ENCODE measurements around the gene ZNF219.

Gene ZNF219

GRCh38 chr14:21098076-21098891 lies at the start of gene ZNF219:
TSS of gene ZNF219 (minus strand) at chr14:21098655. CDS start at chr14:21093591, 5,064 bp downstream.
- TF ChIP-seq GATA3 (IDR thresholded peaks at IDR 0.05; ENCODE audit: low read depth, low read length) (no peak), GATA2 (IDR thresholded peaks at IDR 0.05; ENCODE audit: low read depth, low read length) (no peak)

- TF ChIP-seq GATA3 (IDR thresholded peaks at IDR 0.05; ENCODE audit: low read depth, low read length), result no peak
- TF ChIP-seq GATA2 (IDR thresholded peaks at IDR 0.05; ENCODE audit: low read depth, low read length), result no peak
Observed at GRCh38 chr14:21145437-21145836, 47.0 kb upstream of the ZNF219 start.

GRCh38 chr14:21142357-21142756 lies 43.9 kb upstream of the ZNF219 start:
- TF ChIP-seq GATA2 (IDR thresholded peaks at IDR 0.05; ENCODE audit: low read depth, low read length) (no peak), GATA3 (IDR thresholded peaks at IDR 0.05; ENCODE audit: low read depth, low read length) (no peak)

- no peak for TF ChIP-seq GATA3 (IDR thresholded peaks at IDR 0.05; ENCODE audit: low read depth, low read length)
- no peak for TF ChIP-seq GATA2 (IDR thresholded peaks at IDR 0.05; ENCODE audit: low read depth, low read length)
Observed at GRCh38 chr14:21136024-21136423, 37.6 kb upstream of the ZNF219 start.

GRCh38 chr14:21133901-21134300 lies 35.4 kb upstream of the ZNF219 start:
- TF ChIP-seq GATA2 (IDR thresholded peaks at IDR 0.05; ENCODE audit: low read depth, low read length) (no peak), GATA3 (IDR thresholded peaks at IDR 0.05; ENCODE audit: low read depth, low read length) (no peak)

- no peak for TF ChIP-seq GATA2 (IDR thresholded peaks at IDR 0.05; ENCODE audit: low read depth, low read length)
- TF ChIP-seq GATA3 (IDR thresholded peaks at IDR 0.05; ENCODE audit: low read depth, low read length), result no peak
Observed at GRCh38 chr14:21123429-21123828, 25.0 kb upstream of the ZNF219 start.

GRCh38 chr14:21121122-21121521 lies 22.7 kb upstream of the ZNF219 start:
- TF ChIP-seq GATA3 (IDR thresholded peaks at IDR 0.05; ENCODE audit: low read depth, low read length) (no peak), GATA2 (IDR thresholded peaks at IDR 0.05; ENCODE audit: low read depth, low read length) (no peak)

- TF ChIP-seq GATA2 (IDR thresholded peaks at IDR 0.05; ENCODE audit: low read depth, low read length) (no peak), GATA3 (IDR thresholded peaks at IDR 0.05; ENCODE audit: low read depth, low read length) (no peak)
Observed at GRCh38 chr14:21120686-21121085, 22.2 kb upstream of the ZNF219 start.

GRCh38 chr14:21118933-21119332 lies 20.5 kb upstream of the ZNF219 start:
- no peak for TF ChIP-seq GATA3 (IDR thresholded peaks at IDR 0.05; ENCODE audit: low read depth, low read length)
- no peak for TF ChIP-seq GATA2 (IDR thresholded peaks at IDR 0.05; ENCODE audit: low read depth, low read length)

GRCh38 chr14:21113369-21113768 lies 14.9 kb upstream of the ZNF219 start:
- TF ChIP-seq GATA2 (IDR thresholded peaks at IDR 0.05; ENCODE audit: low read depth, low read length) (no peak), GATA3 (IDR thresholded peaks at IDR 0.05; ENCODE audit: low read depth, low read length) (no peak)

GRCh38 chr14:21112255-21112654 lies 13.8 kb upstream of the ZNF219 start:
- TF ChIP-seq GATA2 (IDR thresholded peaks at IDR 0.05; ENCODE audit: low read depth, low read length), result no peak
- no peak for TF ChIP-seq GATA3 (IDR thresholded peaks at IDR 0.05; ENCODE audit: low read depth, low read length)

GRCh38 chr14:21109377-21110138 lies 11.1 kb upstream of the ZNF219 start:
- TF ChIP-seq GATA3 (IDR thresholded peaks at IDR 0.05; ENCODE audit: low read depth, low read length) (no peak), GATA2 (IDR thresholded peaks at IDR 0.05; ENCODE audit: low read depth, low read length) (no peak)

- TF ChIP-seq GATA3 (IDR thresholded peaks at IDR 0.05; ENCODE audit: low read depth, low read length) (no peak), GATA2 (IDR thresholded peaks at IDR 0.05; ENCODE audit: low read depth, low read length) (no peak)
Observed at GRCh38 chr14:21108791-21109190, 10.3 kb upstream of the ZNF219 start.

- TF ChIP-seq GATA3 (IDR thresholded peaks at IDR 0.05; ENCODE audit: low read depth, low read length) (no peak), GATA2 (IDR thresholded peaks at IDR 0.05; ENCODE audit: low read depth, low read length) (no peak)
Observed at GRCh38 chr14:21107283-21107800, 8.9 kb upstream of the ZNF219 start.

Data from SH-SY5Y (cell line).